ENCODE data around the gene BPIFA3. TPM values are rescaled to one million over a fixed set of nuclear protein-coding genes. Genes with fewer than 3 reads are reported as not detected.

BPIFA3 gene
- total and polyA plus RNA-seq, 3 experiments from 2014 or later: not detected

DNA sequence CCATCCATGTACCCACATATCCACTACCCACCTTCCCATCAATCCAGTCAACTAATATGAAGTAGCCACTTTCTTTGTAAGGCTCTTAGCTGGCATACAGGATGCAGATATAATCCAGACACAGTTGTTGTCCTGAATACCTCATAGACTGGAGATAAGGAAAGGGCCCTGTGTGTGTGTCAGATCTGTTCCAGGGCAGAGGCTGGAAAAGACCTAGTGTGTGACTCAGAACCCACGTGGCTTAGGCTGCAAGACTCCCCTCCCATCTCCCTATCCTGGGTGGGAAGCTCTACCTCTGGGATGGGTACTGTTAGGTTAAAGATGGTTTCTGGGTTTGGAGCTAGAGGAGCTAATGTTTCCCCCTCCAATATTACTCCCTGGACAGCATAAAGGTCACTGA is 22.3 kb downstream of the BPIFA3 start:
- Mint-ChIP-seq H3K36me3 (no peaks in the 10 kb centered on the region), H3K9me3 (no peaks in the 10 kb centered on the region), H3K27ac (no peak overlapping the region), H3K4me1 (no peaks in the 10 kb centered on the region), H3K27me3 (peaks cover 10 to 47% of the 10 kb centered on the region in 2 donors), H3K4me3 (no peak overlapping the region)
- Histone ChIP-seq H3K4me3 (ENCODE audit: low read length) (no peak overlapping the region), H3K27me3 (ENCODE audit: insufficient read depth, low read length, poor library complexity, severe bottlenecking) (no peaks in the 10 kb centered on the region), H3K9me3 (ENCODE audit: low read length) (no peaks in the 10 kb centered on the region), H3K27ac (ENCODE audit: low read depth, low read length) (no peak overlapping the region), H3K36me3 (ENCODE audit: insufficient read depth, low read length) (no peaks in the 10 kb centered on the region), H3K4me1 (ENCODE audit: insufficient read depth, low read length) (no peaks in the 10 kb centered on the region)
- CTCF ChIA-PET: interaction anchor here (1.5 kb wide), 1 partner anchor 27 kb away, joined by 3 read pairs; no protein-coding TSS in a partner anchor
- POLR2A ChIA-PET: no interaction called here
- DNase-seq: no peak

DNA sequence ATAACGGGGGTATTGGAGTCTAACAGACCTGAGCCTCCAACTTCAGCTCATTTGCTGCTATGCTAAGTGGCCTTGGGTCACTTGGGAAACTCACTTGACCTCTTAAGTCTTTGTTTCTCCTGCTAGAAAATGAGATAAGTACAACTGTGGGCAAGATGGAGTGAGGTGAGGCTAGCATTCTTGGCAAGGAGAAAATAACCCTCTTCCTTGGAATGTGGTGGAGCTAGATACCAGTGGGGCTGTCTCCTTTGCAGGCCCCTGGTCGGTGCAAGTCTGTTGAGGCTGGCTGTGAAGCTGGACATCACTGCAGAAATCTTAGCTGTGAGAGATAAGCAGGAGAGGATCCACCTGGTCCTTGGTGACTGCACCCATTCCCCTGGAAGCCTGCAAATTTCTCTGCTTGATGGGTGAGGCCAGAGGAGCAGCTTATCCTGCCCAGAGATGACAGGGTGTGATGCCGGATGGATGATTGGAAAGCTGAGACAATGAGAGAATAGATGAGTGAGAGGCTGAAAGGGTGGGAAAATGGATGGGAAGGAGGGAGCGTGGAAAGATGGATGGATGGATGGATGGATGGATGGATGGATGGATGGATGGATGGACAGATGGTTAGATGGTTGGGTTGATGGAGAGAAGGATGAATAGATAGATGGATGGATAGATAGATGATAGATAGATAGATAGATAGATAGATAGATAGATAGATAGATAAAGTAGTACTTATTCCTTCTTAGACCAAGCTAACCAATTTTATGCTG is 23.0 kb downstream of the BPIFA3 start:
- H3K9me3 ChIP-seq (ENCODE audit: low read length): no peaks in the 10 kb centered on the region
- Mint-ChIP-seq H3K36me3 (no peaks in the 10 kb centered on the region), H3K4me1 (no peaks in the 10 kb centered on the region), H3K27ac (no peak overlapping the region), H3K27me3 (peaks cover 9 to 46% of the 10 kb centered on the region in 2 donors), H3K9me3 (no peaks in the 10 kb centered on the region), H3K4me3 (no peak overlapping the region)
- POLR2A ChIA-PET: no interaction called here
- DNase-seq: no peak
- H3K4me3 ChIP-seq (ENCODE audit: low read length): no peak overlapping the region
- no peaks in the 10 kb centered on the region for H3K4me1 ChIP-seq (ENCODE audit: insufficient read depth, low read length)
- no peaks in the 10 kb centered on the region for H3K27me3 ChIP-seq (ENCODE audit: insufficient read depth, low read length, poor library complexity, severe bottlenecking)
- no peak overlapping the region for H3K27ac ChIP-seq (ENCODE audit: low read depth, low read length)
- no peaks in the 10 kb centered on the region for H3K36me3 ChIP-seq (ENCODE audit: insufficient read depth, low read length)
- CTCF ChIA-PET: interaction anchor here (1.5 kb wide), 1 partner anchor 28 kb away, joined by 3 read pairs; no protein-coding TSS in a partner anchor

DNA sequence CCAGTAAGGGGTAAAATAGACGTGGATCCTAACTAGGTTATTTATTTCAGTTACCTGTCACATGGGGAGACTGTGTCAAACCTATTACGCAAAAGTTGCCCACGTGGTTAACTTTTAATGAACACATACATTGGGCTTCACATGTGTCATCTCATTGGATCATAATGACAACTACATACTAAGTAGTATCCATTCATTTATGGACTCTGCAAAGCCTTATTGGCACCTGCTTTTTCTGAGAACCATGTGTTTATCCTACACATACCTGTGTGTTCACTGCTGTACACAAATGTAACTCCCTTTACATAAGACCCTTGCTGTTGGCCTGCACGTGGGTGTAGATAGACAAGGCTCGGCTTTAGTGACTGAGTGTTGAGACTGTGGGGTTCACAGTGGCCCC is 23.8 kb downstream of the BPIFA3 start:
- Mint-ChIP-seq H3K27ac (no peak overlapping the region), H3K4me3 (no peak overlapping the region)
- CTCF ChIA-PET: no interaction called here

DNA sequence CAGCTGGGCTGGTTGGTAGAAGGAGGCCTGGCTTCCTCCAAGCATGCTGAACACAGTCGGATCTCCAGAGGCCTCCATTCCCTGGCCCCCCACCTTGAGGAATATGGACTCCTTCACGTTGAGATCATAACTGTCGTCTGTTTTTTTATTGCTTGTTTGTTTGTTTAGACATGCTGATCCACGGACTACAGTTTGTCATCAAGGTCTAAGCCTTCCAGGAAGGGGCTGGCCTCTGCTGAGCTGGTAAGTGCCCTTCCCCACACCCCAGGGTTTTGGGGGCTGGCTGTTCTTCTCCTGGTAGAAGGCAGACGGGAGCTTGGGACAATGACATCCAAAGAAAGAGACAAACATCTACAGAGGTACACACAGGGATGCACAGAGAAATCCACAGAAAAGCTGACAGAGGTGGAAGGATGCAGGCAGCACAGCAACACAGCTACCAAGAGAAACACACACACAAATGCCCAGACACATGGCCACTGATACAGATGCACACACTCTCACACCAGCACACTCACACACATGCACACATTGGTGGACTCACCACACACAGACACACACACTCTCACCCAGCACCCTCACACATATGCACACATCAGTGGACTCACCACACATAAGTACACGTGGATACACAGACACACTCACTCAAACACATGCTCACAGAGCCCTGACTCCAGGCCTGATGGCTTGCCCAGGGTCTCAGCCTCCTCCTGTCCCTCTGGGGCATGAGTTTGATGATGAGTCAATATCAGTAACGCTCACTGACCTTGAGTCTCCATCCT is 25.4 kb downstream of the BPIFA3 start:
- H3K9me3 Mint-ChIP-seq: no peaks in the 10 kb centered on the region
- H3K27ac ChIP-seq (ENCODE audit: low read depth, low read length): no peak overlapping the region
- H3K4me3 Mint-ChIP-seq: no peak overlapping the region
- H3K4me1 ChIP-seq (ENCODE audit: insufficient read depth, low read length): no peaks in the 10 kb centered on the region
- H3K4me3 ChIP-seq (ENCODE audit: low read length): no peak overlapping the region
- peaks cover 4 to 30% of the 10 kb centered on the region in 2 donors for H3K27me3 Mint-ChIP-seq
- DNase-seq: no peak
- H3K27ac Mint-ChIP-seq: no peak overlapping the region
- no peaks in the 10 kb centered on the region for H3K27me3 ChIP-seq (ENCODE audit: insufficient read depth, low read length, poor library complexity, severe bottlenecking)
- CTCF ChIA-PET: no interaction called here
- H3K36me3 ChIP-seq (ENCODE audit: insufficient read depth, low read length): no peaks in the 10 kb centered on the region
- H3K4me1 Mint-ChIP-seq: no peaks in the 10 kb centered on the region
- no peaks in the 10 kb centered on the region for H3K36me3 Mint-ChIP-seq
- no peaks in the 10 kb centered on the region for H3K9me3 ChIP-seq (ENCODE audit: low read length)
- POLR2A ChIA-PET: no interaction called here

More for the DNA sequence above, 23.8 kb downstream of the BPIFA3 start:
- Histone ChIP-seq H3K36me3 (ENCODE audit: insufficient read depth, low read length) (no peaks in the 10 kb centered on the region), H3K27me3 (ENCODE audit: insufficient read depth, low read length, poor library complexity, severe bottlenecking) (no peaks in the 10 kb centered on the region), H3K27ac (ENCODE audit: low read depth, low read length) (no peak overlapping the region), H3K9me3 (ENCODE audit: low read length) (no peaks in the 10 kb centered on the region), H3K4me3 (ENCODE audit: low read length) (no peak overlapping the region), H3K4me1 (ENCODE audit: insufficient read depth, low read length) (no peaks in the 10 kb centered on the region)
- no peaks in the 10 kb centered on the region for H3K36me3 Mint-ChIP-seq
- no peaks in the 10 kb centered on the region for H3K9me3 Mint-ChIP-seq
- peaks cover 8 to 39% of the 10 kb centered on the region in 2 donors for H3K27me3 Mint-ChIP-seq
- DNase-seq: no peak
- POLR2A ChIA-PET: no interaction called here
- H3K4me1 Mint-ChIP-seq: no peaks in the 10 kb centered on the region

DNA sequence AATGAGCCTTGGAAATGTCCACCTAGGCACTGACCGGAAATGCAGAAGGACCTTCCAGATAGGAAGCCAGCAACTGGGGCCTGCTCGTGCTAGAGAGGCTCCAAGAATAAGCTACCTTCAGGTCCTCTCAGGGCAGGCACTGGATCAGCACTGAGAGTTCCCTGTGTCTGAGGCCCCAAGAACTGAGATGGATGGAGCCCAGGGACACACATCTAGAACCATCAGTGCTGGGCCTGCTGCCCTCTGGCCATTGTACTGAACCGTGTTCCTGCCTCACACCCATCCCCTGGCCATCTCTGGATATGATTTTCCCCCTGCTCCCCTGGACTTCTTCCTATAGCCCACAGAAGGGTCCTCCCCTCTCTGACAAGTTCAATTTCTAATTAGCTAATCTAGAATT is 28.9 kb downstream of the BPIFA3 start:
- Histone ChIP-seq H3K4me1 (ENCODE audit: insufficient read depth, low read length) (no peaks in the 10 kb centered on the region), H3K36me3 (ENCODE audit: insufficient read depth, low read length) (no peaks in the 10 kb centered on the region), H3K27me3 (ENCODE audit: insufficient read depth, low read length, poor library complexity, severe bottlenecking) (no peaks in the 10 kb centered on the region), H3K27ac (ENCODE audit: low read depth, low read length) (no peak overlapping the region), H3K9me3 (ENCODE audit: low read length) (no peaks in the 10 kb centered on the region), H3K4me3 (ENCODE audit: low read length) (no peak overlapping the region)
- Mint-ChIP-seq H3K27me3 (peaks cover 3 to 10% of the 10 kb centered on the region in 2 donors), H3K27ac (no peak overlapping the region), H3K36me3 (no peaks in the 10 kb centered on the region), H3K9me3 (no peaks in the 10 kb centered on the region), H3K4me1 (no peaks in the 10 kb centered on the region), H3K4me3 (no peak overlapping the region)
- DNase-seq: no peak
- CTCF ChIA-PET: no interaction called here
- POLR2A ChIA-PET: no interaction called here

DNA sequence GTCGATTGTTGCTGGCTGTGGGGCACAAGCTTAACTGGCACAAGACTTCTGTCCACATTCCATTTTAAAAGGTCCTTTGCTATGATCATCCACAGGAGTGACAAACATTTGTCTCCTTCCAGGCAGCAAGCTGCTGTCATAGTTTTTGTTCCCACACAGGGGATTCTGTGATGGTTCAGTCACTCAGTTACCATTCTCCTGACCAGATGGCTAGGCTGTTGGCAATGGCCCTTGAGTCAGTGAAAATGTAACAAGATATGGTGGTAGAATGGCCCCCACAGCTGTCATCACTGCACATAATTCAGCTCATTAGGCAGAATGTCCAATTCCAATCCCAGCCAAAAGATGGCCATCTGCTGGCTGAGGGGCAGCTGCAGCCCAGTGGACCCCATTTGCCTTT is 32.3 kb downstream of the BPIFA3 start:
- Mint-ChIP-seq H3K27ac (no peak overlapping the region), H3K4me3 (no peak overlapping the region), H3K9me3 (no peaks in the 10 kb centered on the region), H3K36me3 (peaks cover 0 to 5% (median 2%) of the 10 kb centered on the region in 3 donors), H3K4me1 (no peaks in the 10 kb centered on the region), H3K27me3 (peaks cover 6 to 14% of the 10 kb centered on the region in 2 donors)
- ChIA-PET CTCF (no interaction called here), POLR2A (no interaction called here)
- H3K27me3 ChIP-seq (ENCODE audit: insufficient read depth, low read length, poor library complexity, severe bottlenecking): no peaks in the 10 kb centered on the region
- no peak overlapping the region for H3K4me3 ChIP-seq (ENCODE audit: low read length)
- no peaks in the 10 kb centered on the region for H3K9me3 ChIP-seq (ENCODE audit: low read length)
- no peaks in the 10 kb centered on the region for H3K4me1 ChIP-seq (ENCODE audit: insufficient read depth, low read length)
- DNase-seq: no peak
- no peak overlapping the region for H3K27ac ChIP-seq (ENCODE audit: low read depth, low read length)
- H3K36me3 ChIP-seq (ENCODE audit: insufficient read depth, low read length): no peaks in the 10 kb centered on the region

DNA sequence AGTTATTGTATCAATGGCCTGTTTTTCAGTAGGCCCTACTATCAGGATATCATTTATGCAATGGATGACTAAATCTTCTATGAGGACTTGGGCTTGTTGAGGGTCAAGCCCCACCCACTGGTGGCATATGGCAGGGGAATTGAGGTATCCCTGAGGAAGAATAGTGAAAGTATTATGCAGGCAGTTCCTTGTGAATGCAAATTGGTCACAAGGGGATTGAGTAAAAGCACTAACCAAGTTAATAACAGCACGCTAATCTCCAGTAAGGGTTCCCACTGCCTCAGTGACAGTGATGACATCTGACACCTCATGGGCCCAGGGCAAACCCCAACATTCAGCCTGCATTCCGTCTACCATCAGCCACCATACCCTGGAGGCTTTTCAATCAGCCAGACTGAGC is 33.5 kb downstream of the BPIFA3 start:
- H3K9me3 Mint-ChIP-seq: no peaks in the 10 kb centered on the region
- no peak overlapping the region for H3K27ac Mint-ChIP-seq
- Histone ChIP-seq H3K36me3 (ENCODE audit: insufficient read depth, low read length) (no peaks in the 10 kb centered on the region), H3K4me1 (ENCODE audit: insufficient read depth, low read length) (no peaks in the 10 kb centered on the region), H3K9me3 (ENCODE audit: low read length) (no peaks in the 10 kb centered on the region), H3K27me3 (ENCODE audit: insufficient read depth, low read length, poor library complexity, severe bottlenecking) (no peaks in the 10 kb centered on the region), H3K27ac (ENCODE audit: low read depth, low read length) (no peak overlapping the region), H3K4me3 (ENCODE audit: low read length) (no peak overlapping the region)
- CTCF ChIA-PET: no interaction called here
- POLR2A ChIA-PET: no interaction called here
- no peak overlapping the region for H3K4me3 Mint-ChIP-seq
- peaks cover 0 to 5% (median 2%) of the 10 kb centered on the region in 3 donors for H3K36me3 Mint-ChIP-seq
- DNase-seq: no peak
- peaks cover 10 to 18% of the 10 kb centered on the region in 2 donors for H3K27me3 Mint-ChIP-seq
- H3K4me1 Mint-ChIP-seq: no peaks in the 10 kb centered on the region

DNA sequence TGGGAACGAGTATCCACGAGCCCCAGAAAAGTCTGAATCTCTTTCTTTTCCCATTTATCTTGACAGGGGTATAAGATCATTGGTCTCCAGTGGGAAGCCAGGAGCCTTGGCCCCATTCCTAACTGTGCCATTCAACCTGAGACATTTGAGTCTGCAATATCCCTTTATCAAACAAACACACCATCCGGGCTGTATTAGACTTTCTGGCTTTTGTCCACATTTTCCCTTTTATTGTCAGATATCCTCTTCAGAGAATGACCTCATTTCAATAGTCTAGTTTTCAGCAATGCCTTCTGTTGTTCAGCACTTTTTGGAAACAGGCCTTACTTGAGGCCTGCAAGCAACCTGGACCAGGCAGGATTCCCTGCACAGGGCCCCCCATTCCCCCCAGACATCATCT is 34.3 kb downstream of the BPIFA3 start:
- Histone ChIP-seq H3K4me1 (ENCODE audit: insufficient read depth, low read length) (no peaks in the 10 kb centered on the region), H3K36me3 (ENCODE audit: insufficient read depth, low read length) (no peaks in the 10 kb centered on the region), H3K9me3 (ENCODE audit: low read length) (no peaks in the 10 kb centered on the region), H3K4me3 (ENCODE audit: low read length) (no peak overlapping the region), H3K27me3 (ENCODE audit: insufficient read depth, low read length, poor library complexity, severe bottlenecking) (no peaks in the 10 kb centered on the region), H3K27ac (ENCODE audit: low read depth, low read length) (no peak overlapping the region)
- Mint-ChIP-seq H3K27ac (peak overlapping the region in 1 of 8 donors; percentile 67), H3K36me3 (peaks cover 0 to 5% (median 2%) of the 10 kb centered on the region in 3 donors), H3K27me3 (peaks cover 10 to 24% of the 10 kb centered on the region in 2 donors), H3K4me1 (no peaks in the 10 kb centered on the region), H3K9me3 (no peaks in the 10 kb centered on the region), H3K4me3 (no peak overlapping the region)
- ChIA-PET POLR2A (no interaction called here), CTCF (no interaction called here)
- DNase-seq: no peak
